ENCODE data around the gene TMOD1.
"Not testable (repeated sequence)": the region's sequence is repeated elsewhere in the genome, so short reads cannot be mapped to it uniquely, and the experiment has no call there.

TMOD1 gene

GRCh38 chr9:97594381-97594921 is 93.0 kb downstream of the TMOD1 start:
- no peak for DNase-seq (ENCODE audit: low read depth, low spot score)

GRCh38 chr9:97596906-97597305 is 95.4 kb downstream of the TMOD1 start:
- no peak for DNase-seq (ENCODE audit: low read depth, low spot score)

GRCh38 chr9:97598461-97599288 is 97.2 kb downstream of the TMOD1 start:
- peak; percentile 22 for DNase-seq (ENCODE audit: low read depth, low spot score)

GRCh38 chr9:97599314-97599846 is 97.9 kb downstream of the TMOD1 start:
- DNase-seq (ENCODE audit: low read depth, low spot score) = no peak

GRCh38 chr9:97600531-97601227 is 99.2 kb downstream of the TMOD1 start:
- DNase-seq (ENCODE audit: low read depth, low spot score) = no peak

GRCh38 chr9:97601228-97601898 is 99.9 kb downstream of the TMOD1 start:
- no peak for DNase-seq (ENCODE audit: low read depth, low spot score)

- DNase-seq (ENCODE audit: low read depth, low spot score) = no peak
Measured at GRCh38 chr9:97602430-97602829, 101.0 kb downstream of the TMOD1 start.

GRCh38 chr9:97604901-97605645 is 103.6 kb downstream of the TMOD1 start:
- no peak for DNase-seq (ENCODE audit: low read depth, low spot score)

- peak; percentile 16 for DNase-seq (ENCODE audit: low read depth, low spot score)
Measured at GRCh38 chr9:97615439-97616072, 114.1 kb downstream of the TMOD1 start.

- no peak for DNase-seq (ENCODE audit: low read depth, low spot score)
Measured at GRCh38 chr9:97617939-97618416, 116.5 kb downstream of the TMOD1 start.

GRCh38 chr9:97620063-97620462 is 118.6 kb downstream of the TMOD1 start:
- DNase-seq (ENCODE audit: low read depth, low spot score) = not testable (repeated sequence)

GRCh38 chr9:97622483-97622882 is 121.0 kb downstream of the TMOD1 start:
- DNase-seq (ENCODE audit: low read depth, low spot score) = not testable (repeated sequence)

- no peak for DNase-seq (ENCODE audit: low read depth, low spot score)
Measured at GRCh38 chr9:97623946-97624345, 122.5 kb downstream of the TMOD1 start.

- no peak for DNase-seq (ENCODE audit: low read depth, low spot score)
Measured at GRCh38 chr9:97625620-97626019, 124.2 kb downstream of the TMOD1 start.

GRCh38 chr9:97627624-97628023 is 126.2 kb downstream of the TMOD1 start:
- DNase-seq (ENCODE audit: low read depth, low spot score) = no peak

GRCh38 chr9:97628668-97629067 is 127.2 kb downstream of the TMOD1 start:
- DNase-seq (ENCODE audit: low read depth, low spot score) = no peak

GRCh38 chr9:97629156-97629555 is 127.7 kb downstream of the TMOD1 start:
- no peak for DNase-seq (ENCODE audit: low read depth, low spot score)

- DNase-seq (ENCODE audit: low read depth, low spot score) = no peak
Measured at GRCh38 chr9:97630591-97630990, 129.1 kb downstream of the TMOD1 start.

GRCh38 chr9:97632248-97632984 is 130.9 kb downstream of the TMOD1 start:
- DNase-seq (ENCODE audit: low read depth, low spot score) = no peak
